Lower leg skin (tissue), 4 donors: Measurements from ENCODE around the gene SLC39A11. TPM values are rescaled to one million over a fixed set of nuclear protein-coding genes. Genes with fewer than 3 reads are reported as not detected.
"Not testable (repeated sequence)": the region's sequence is repeated elsewhere in the genome, so short reads cannot be mapped to it uniquely, and the experiment has no call there.

Experiments used
- DNase-seq, 2 donors: peaks; one replicate each; pipeline ENCODE4 v3.0.0-alpha.2; 2019; ENCODE audit warnings: low spot score in 2 of 2
- H3K4me3 ChIP-seq: fragments of 200-600 bp; sonication (generic); 2 replicates; pipeline ENCODE4 v1.5.1; 2017; ENCODE audit warnings: mild to moderate bottlenecking, low read depth; ENCODE audit not compliant: poor library complexity, severe bottlenecking
- POLR2A ChIP-seq, 2 donors: fragments of 450-650 bp; IDR thresholded peaks; one replicate each; pipeline ENCODE4 v1.6.1; 2016 to 2017; ENCODE audit warnings: antibody characterized with exemption in 2 of 2, mild to moderate bottlenecking in 1 of 2, moderate library complexity in 1 of 2
- whole genome bisulfite sequencing, 2 donors: methylation state at CpG; one replicate each; pipeline ENCODE4 v1.1.5; 2018; 5-methylcytosine and 5-hydroxymethylcytosine counted together
- intact Hi-C: fragments of 100-400 bp; cut with DNase I; formaldehyde crosslinking; loops from one replicate; pipeline ENCODE4 v1.15.0; 2023; ENCODE audit warnings: low total_unique reads
- total RNA-seq, 4 donors: library from RNA; depleted of rRNA; stranded (reverse); fragments of >200 nt; gene quantifications; one replicate each; pipeline ENCODE4 v1.1.0, GENCODE V29; 2016
- TF ChIP-seq, protein P1 (sequence below), 3 donors: fragments of 450-650 bp; IDR thresholded peaks; one replicate each; pipeline ENCODE4 v1.5.1; 2016; ENCODE audit warnings: antibody characterized with exemption in 3 of 3, mild to moderate bottlenecking in 3 of 3, moderate library complexity in 2 of 3

SLC39A11 gene
- total RNA-seq, 4 donors from 2014 or later, result 41.6 to 59.0 (median 47.1) TPM

DNA sequence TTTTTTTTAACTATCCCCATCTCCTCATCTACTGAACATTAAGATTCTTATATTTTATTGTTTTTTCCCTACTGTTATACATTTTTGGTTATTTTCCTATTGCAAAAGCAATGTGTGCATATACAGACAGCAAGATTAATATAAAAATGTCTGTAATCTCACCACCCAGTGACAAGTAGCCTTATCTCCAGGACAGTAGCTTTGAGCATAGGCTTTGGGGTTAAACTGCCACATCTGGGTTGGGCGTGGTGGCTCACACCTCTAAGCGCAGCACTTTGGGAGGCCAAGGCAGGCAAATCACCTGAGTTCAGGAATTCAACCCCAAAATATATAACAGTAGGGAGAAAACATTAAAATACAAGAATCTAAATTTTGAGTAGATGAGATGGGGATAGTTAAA, 44.9 kb upstream of the SLC39A11 start:
- H3K4me3 ChIP-seq, result no peak overlapping the region
- no peak for DNase-seq
- no peak for TF ChIP-seq POLR2A (IDR thresholded peaks at IDR 0.05)
- TF ChIP-seq, protein P1, sequence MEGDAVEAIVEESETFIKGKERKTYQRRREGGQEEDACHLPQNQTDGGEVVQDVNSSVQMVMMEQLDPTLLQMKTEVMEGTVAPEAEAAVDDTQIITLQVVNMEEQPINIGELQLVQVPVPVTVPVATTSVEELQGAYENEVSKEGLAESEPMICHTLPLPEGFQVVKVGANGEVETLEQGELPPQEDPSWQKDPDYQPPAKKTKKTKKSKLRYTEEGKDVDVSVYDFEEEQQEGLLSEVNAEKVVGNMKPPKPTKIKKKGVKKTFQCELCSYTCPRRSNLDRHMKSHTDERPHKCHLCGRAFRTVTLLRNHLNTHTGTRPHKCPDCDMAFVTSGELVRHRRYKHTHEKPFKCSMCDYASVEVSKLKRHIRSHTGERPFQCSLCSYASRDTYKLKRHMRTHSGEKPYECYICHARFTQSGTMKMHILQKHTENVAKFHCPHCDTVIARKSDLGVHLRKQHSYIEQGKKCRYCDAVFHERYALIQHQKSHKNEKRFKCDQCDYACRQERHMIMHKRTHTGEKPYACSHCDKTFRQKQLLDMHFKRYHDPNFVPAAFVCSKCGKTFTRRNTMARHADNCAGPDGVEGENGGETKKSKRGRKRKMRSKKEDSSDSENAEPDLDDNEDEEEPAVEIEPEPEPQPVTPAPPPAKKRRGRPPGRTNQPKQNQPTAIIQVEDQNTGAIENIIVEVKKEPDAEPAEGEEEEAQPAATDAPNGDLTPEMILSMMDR (IDR thresholded peaks at IDR 0.05), result no peak
- 92 to 98% methylated on average over 2 of the region's 2 CpGs for WGBS, 2 donors
- intact Hi-C loops, result no loop called here

DNA sequence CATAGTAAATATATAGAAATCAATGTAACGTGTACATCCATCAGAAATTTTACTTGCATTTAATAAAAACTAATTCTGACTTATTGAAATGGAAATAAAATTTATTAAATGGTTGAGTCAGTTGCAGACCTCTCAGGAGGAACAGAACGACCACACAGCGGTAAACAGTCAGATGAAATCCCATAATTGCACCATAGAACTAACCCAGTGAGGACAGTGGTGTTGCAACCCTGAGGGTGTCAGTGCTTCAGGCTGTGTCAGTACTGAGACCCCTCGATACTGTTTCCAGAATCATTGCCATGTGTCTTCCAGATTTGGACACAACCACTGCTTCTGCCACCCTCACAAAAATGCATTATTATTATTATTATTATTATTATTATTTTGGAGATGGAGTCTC, 43.3 kb upstream of the SLC39A11 start:
- TF ChIP-seq POLR2A (IDR thresholded peaks at IDR 0.05), result no peak
- TF ChIP-seq, protein P1 (IDR thresholded peaks at IDR 0.05), result no peak
- intact Hi-C loops, result no loop called here
- DNase-seq, result no peak
- H3K4me3 ChIP-seq, result no peak overlapping the region
- 81 to 89% methylated on average over 4 of the region's 4 CpGs for WGBS, 2 donors

GRCh38 chr17:73133911-73134649, 41.6 kb upstream of the SLC39A11 start:
- DNase-seq, result no peak
- TF ChIP-seq POLR2A (IDR thresholded peaks at IDR 0.05), result no peak
- TF ChIP-seq, protein P1 (IDR thresholded peaks at IDR 0.05), result no peak
- WGBS, 2 donors, result 55 to 68% methylated on average over 4 of the region's 4 CpGs
- no peak overlapping the region for H3K4me3 ChIP-seq
- intact Hi-C loops, result no loop called here

DNA sequence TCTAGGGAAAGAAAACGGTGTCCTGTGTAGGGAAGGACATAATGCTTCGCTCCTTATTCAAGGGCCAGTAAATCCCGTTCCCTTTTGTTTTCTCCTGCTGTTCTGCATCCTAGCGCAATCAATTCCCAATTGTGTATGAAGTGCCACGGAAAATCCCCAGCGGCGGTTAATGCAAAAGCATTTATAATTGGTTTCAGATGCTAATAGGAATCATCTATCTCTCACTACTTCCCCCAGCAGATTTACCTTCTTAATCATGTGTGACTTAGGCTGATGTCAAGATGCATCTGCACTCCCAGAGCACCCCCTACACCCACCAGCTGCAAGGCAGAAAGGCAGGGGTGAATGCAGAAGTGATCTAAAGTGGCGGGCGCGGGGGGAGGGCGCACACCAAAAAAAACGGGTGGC, 39.6 kb upstream of the SLC39A11 start:
- intact Hi-C loops, result no loop called here
- no peak for DNase-seq
- 77% methylated on average over 11 of the region's 12 CpGs for WGBS, 2 donors
- TF ChIP-seq, protein P1 (IDR thresholded peaks at IDR 0.05), result no peak
- TF ChIP-seq POLR2A (IDR thresholded peaks at IDR 0.05), result no peak
- no peak overlapping the region for H3K4me3 ChIP-seq

DNA sequence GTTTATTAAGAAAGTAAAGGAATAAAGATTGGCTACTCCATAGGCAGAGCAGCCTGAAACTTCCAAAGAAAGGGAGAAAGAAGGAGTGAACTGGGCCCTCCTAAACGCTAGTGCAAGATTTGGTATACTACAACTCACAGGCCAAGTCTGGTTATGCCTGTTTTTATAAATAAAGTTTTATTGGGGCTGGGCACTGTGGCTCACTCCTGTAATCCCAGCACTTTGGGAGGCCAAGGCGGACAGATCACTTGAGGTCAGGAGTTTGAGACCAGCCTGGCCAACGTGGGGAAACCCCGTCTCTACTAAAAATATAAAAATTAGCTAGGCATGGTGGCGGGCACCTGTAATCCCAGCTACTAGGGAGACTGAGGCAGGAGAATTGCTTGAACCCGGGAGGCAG, 39.0 kb upstream of the SLC39A11 start:
- DNase-seq, intact Hi-C loops, H3K4me3 ChIP-seq: not testable (repeated sequence)
- 92 to 94% methylated on average over 6 of the region's 6 CpGs for WGBS, 2 donors

GRCh38 chr17:73130977-73131376, 38.5 kb upstream of the SLC39A11 start:
- no peak for DNase-seq
- TF ChIP-seq POLR2A (IDR thresholded peaks at IDR 0.05), result no peak
- TF ChIP-seq, protein P1 (IDR thresholded peaks at IDR 0.05), result no peak
- 88 to 95% methylated on average over 3 of the region's 3 CpGs for WGBS, 2 donors
- no peak overlapping the region for H3K4me3 ChIP-seq
- intact Hi-C loops, result no loop called here
